ENCODE measurements around the gene BCAS3. TPM values are rescaled to one million over a fixed set of nuclear protein-coding genes. Genes with fewer than 3 reads are reported as not detected.

BCAS3 gene
- total RNA-seq, 2 experiments from 2014 or later = 20.1 to 31.8 TPM

- TF ChIP-seq CTCF (IDR thresholded peaks at IDR 0.05) = no peak
- Histone ChIP-seq H3K27me3 (ENCODE audit: control insufficient read depth in 1 of 2, insufficient read depth in 2 of 2, low read length in 2 of 2) (peaks cover 31 to 46% of the 10 kb centered on the region in 2 experiments), H3K4me1 (ENCODE audit: insufficient read depth, low read length) (no peaks in the 10 kb centered on the region), H3K9me3 (ENCODE audit: control insufficient read depth in 1 of 2, insufficient read depth in 1 of 2, low read length in 2 of 2) (peaks cover 5 to 11% of the 10 kb centered on the region in 2 experiments), H3K36me3 (ENCODE audit: insufficient read depth, low read length) (no peaks in the 10 kb centered on the region), H3K4me3 (ENCODE audit: low read length) (no peak overlapping the region), H3K27ac (ENCODE audit: low read depth in 1 of 2, low read length in 2 of 2) (no peak overlapping the region)
- peaks cover 4% of the 10 kb centered on the region for H3K36me3 Mint-ChIP-seq (ENCODE audit: low read depth)
- intact Hi-C loops (cut with DNase I, micrococcal nuclease) = no loop called here
- H3K27ac Mint-ChIP-seq = no peak overlapping the region
- H3K27me3 Mint-ChIP-seq = peaks cover 84% of the 10 kb centered on the region
- no peak for ATAC-seq (ENCODE audit: poor library complexity)
- no peak overlapping the region for H3K4me3 Mint-ChIP-seq
- H3K9me3 Mint-ChIP-seq = peaks cover 11% of the 10 kb centered on the region
- ChIA-PET CTCF (no interaction called here), POLR2A (no interaction called here)
- DNase-seq = no peak
- no peaks in the 10 kb centered on the region for H3K4me1 Mint-ChIP-seq (ENCODE audit: low read depth)
Measured at GRCh38 chr17:61442136-61442775, 764.6 kb downstream of the BCAS3 start.

Other genes starting within 250 kb of the BCAS3 start
- gene APPBP2, start 151.6 kb upstream of the BCAS3 start, total RNA-seq = 10 to 100 TPM; 18.5 to 18.7 TPM
- 10 to 100 TPM; 18.1 to 18.3 TPM for gene PPM1D, start 77.7 kb upstream of the BCAS3 start, total RNA-seq